Endothelial cell of umbilical vein (primary cell): ENCODE measurements around the gene IPO11. TPM values are rescaled to one million over a fixed set of nuclear protein-coding genes. Genes with fewer than 3 reads are reported as not detected.

Experiments
- BruUV-seq: library from RNA; stranded (reverse); fragments of 400-500 nt; replicated peaks from 2 replicates; lab custom pipeline; 2021; lab: Mats Ljungman, UMichigan
- CTCF ChIA-PET: fragments of 300-600, 350-600 bp; sonication (Branson Sonifier 250); formaldehyde crosslinking; loops from one replicate; lab custom pipeline; 2021; ENCODE audit warnings: antibody characterized with exemption, inconsistent platforms; lab: Charles Lee
- POLR2A ChIA-PET: fragments of 300-600, 350-600 bp; sonication (Branson Sonifier 250); formaldehyde crosslinking; loops from one replicate; lab custom pipeline; 2021; ENCODE audit warnings: antibody characterized with exemption, inconsistent platforms; lab: Charles Lee
- DNase-seq: peaks from one replicate; pipeline ENCODE4 v3.0.0-alpha.2; 2011; ENCODE audit warnings: low read depth, low spot score
- FAIRE-seq: peaks from 2 replicates; lab custom pipeline; 2011; peaks lifted over from hg19 to GRCh38; lab: Jason Lieb, UNC
- H2AFZ ChIP-seq: 2 replicates; pipeline ENCODE4 v1.6.0; 2012; ENCODE audit warnings: low read depth, low read length, control low read depth, inconsistent platforms
- H3K27ac ChIP-seq: 2 replicates; pipeline ENCODE4 v1.5.1; 2011; ENCODE audit warnings: low read depth, mild to moderate bottlenecking, control low read depth, low read length, moderate library complexity; ENCODE audit not compliant: insufficient read depth
- H3K27me3 ChIP-seq, 2 experiments: 2 replicates each; pipeline versions ENCODE4 v1.6.0 to v1.6.1; 2011; ENCODE audit warnings: low read length in 2 of 2, mixed read lengths in 1 of 2; ENCODE audit not compliant: control insufficient read depth in 2 of 2, insufficient read depth in 2 of 2
- H3K36me3 ChIP-seq, 2 experiments: 2 replicates in 1 of 2; 3 replicates in 1 of 2; pipeline ENCODE4 v1.5.1; 2011; ENCODE audit warnings: low read length in 2 of 2, mild to moderate bottlenecking in 1 of 2, moderate library complexity in 1 of 2; ENCODE audit not compliant: control insufficient read depth in 2 of 2, insufficient read depth in 2 of 2; ENCODE audit errors: extremely low read depth in 1 of 2
- H3K4me1 ChIP-seq: 3 replicates; pipeline ENCODE4 v1.5.1; 2011; ENCODE audit warnings: mild to moderate bottlenecking, low read length; ENCODE audit not compliant: control insufficient read depth, insufficient read depth; ENCODE audit errors: extremely low read depth
- H3K4me2 ChIP-seq: 2 replicates; pipeline ENCODE4 v1.6.1; 2011; ENCODE audit warnings: low read length, control low read depth, mixed read lengths; ENCODE audit not compliant: insufficient read depth
- H3K4me3 ChIP-seq, 3 experiments: fragments of 200-600 bp in 1 of 3; sonication (generic), shearing (Covaris generic) in 1 of 3; replicated peaks in 1 of 3; 2 replicates each; pipeline ENCODE4 v1.5.1; 2011 to 2016; ENCODE audit warnings: control low read depth in 3 of 3, low read length in 3 of 3, mild to moderate bottlenecking in 2 of 3, inconsistent platforms in 1 of 3, low read depth in 1 of 3, moderate library complexity in 1 of 3; ENCODE audit not compliant: insufficient read depth in 1 of 3
- H3K79me2 ChIP-seq: 2 replicates; pipeline ENCODE4 v1.6.0; 2012; ENCODE audit warnings: low read length, inconsistent platforms; ENCODE audit not compliant: control insufficient read depth, insufficient read depth
- H3K9ac ChIP-seq: replicated peaks from 2 replicates; pipeline ENCODE3; 2011; ENCODE audit warnings: low read length, control low read depth; ENCODE audit not compliant: insufficient read depth; ENCODE audit errors: extremely low read depth
- H3K9me1 ChIP-seq: replicated peaks from 3 replicates; pipeline ENCODE4 v1.6.0; 2011; ENCODE audit warnings: mild to moderate bottlenecking, low read length; ENCODE audit not compliant: control insufficient read depth, insufficient read depth; ENCODE audit errors: extremely low read depth
- H3K9me3 ChIP-seq: replicated peaks from 2 replicates; pipeline ENCODE4 v1.5.1; 2012; ENCODE audit warnings: low read length, inconsistent platforms; ENCODE audit not compliant: control insufficient read depth, insufficient read depth
- H4K20me1 ChIP-seq: replicated peaks from 2 replicates; pipeline ENCODE3; 2011; ENCODE audit warnings: mild to moderate bottlenecking, low read length; ENCODE audit not compliant: control insufficient read depth, insufficient read depth; ENCODE audit errors: extremely low read depth
- CTCF ChIP-seq, 2 donors: IDR thresholded peaks; 1 replicate in 1 of 2; 2 replicates in 1 of 2; pipeline ENCODE4 v1.5.1; 2011; ENCODE audit warnings: low read length in 2 of 2, mild to moderate bottlenecking in 2 of 2, moderate library complexity in 2 of 2, control low read depth in 1 of 2, inconsistent platforms in 1 of 2, low read depth in 1 of 2; ENCODE audit not compliant: insufficient read depth in 1 of 2; ENCODE audit errors: extremely low read depth in 1 of 2
- EZH2 ChIP-seq: IDR thresholded peaks from 2 replicates; pipeline ENCODE4 v1.6.1; 2012; ENCODE audit warnings: borderline replicate concordance, low read depth, mild to moderate bottlenecking, moderate library complexity, low read length, inconsistent platforms; ENCODE audit not compliant: severe bottlenecking
- FOS ChIP-seq: IDR thresholded peaks from 2 replicates; pipeline ENCODE4 v1.6.1; 2011; ENCODE audit warnings: mild to moderate bottlenecking, low read length, moderate library complexity, borderline replicate concordance; ENCODE audit not compliant: insufficient read depth
- GATA2 ChIP-seq: IDR thresholded peaks from 2 replicates; pipeline ENCODE4 v1.7.0; 2011; ENCODE audit warnings: low read depth, mild to moderate bottlenecking, moderate library complexity, mixed read lengths, low read length; ENCODE audit not compliant: insufficient read length, insufficient read depth
- JUN ChIP-seq: IDR thresholded peaks from 2 replicates; pipeline ENCODE4 v1.6.1; 2011; ENCODE audit warnings: borderline replicate concordance, low read depth; ENCODE audit not compliant: insufficient read length, insufficient read depth
- MYC ChIP-seq: IDR thresholded peaks from one replicate; pipeline ENCODE4 v1.6.1; 2011; ENCODE audit warnings: mild to moderate bottlenecking, low read depth, low read length
- POLR2A ChIP-seq: IDR thresholded peaks from 2 replicates; pipeline ENCODE4 v1.6.1; 2012; ENCODE audit warnings: low read depth, mild to moderate bottlenecking, control low read depth, low read length
- POLR2AphosphoS5 ChIP-seq: IDR thresholded peaks from 2 replicates; pipeline ENCODE4 v1.6.1; 2012; ENCODE audit warnings: low read depth, mild to moderate bottlenecking, control low read depth, low read length, moderate library complexity; ENCODE audit not compliant: insufficient read depth
- dilution Hi-C: fragments of 300-500 bp; cut with MboI; formaldehyde crosslinking; loops from one replicate; pipeline ENCODE4 v1.15.0; 2019; ENCODE audit warnings: low sequenced_read_pairs; ENCODE audit not compliant: extremely low pct_ligation_motif_present
- intact Hi-C: fragments of 100-400 bp; cut with micrococcal nuclease; formaldehyde crosslinking; loops from one replicate; pipeline ENCODE4 v1.10.0; 2022
- polyA plus RNA-seq, 4 experiments: library from polyadenylated mRNA; depleted of rRNA in 3 of 4; stranded (reverse) in 3 of 4; unstranded in 1 of 4; fragments of >200 nt; gene quantifications; 2 replicates each; pipeline versions ENCODE4 v1.2.1 to v1.2.3, GENCODE V29; 2011 to 2012; ENCODE audit warnings: missing spikeins in 1 of 4
- total RNA-seq: library from RNA; stranded (reverse); gene quantifications from 2 replicates; pipeline ENCODE4 v1.2.3, GENCODE V29; 2021
- TF ChIP-seq, protein P1 (sequence below): IDR thresholded peaks from 2 replicates; pipeline ENCODE4 v1.6.1; 2011; ENCODE audit not compliant: insufficient read depth, insufficient read length

IPO11 gene
- total and polyA plus RNA-seq, 2 donors (not counting 3 experiments of a cell fraction or from before 2014, with no cell fraction given), result 38.5 to 80.9 TPM

DNA sequence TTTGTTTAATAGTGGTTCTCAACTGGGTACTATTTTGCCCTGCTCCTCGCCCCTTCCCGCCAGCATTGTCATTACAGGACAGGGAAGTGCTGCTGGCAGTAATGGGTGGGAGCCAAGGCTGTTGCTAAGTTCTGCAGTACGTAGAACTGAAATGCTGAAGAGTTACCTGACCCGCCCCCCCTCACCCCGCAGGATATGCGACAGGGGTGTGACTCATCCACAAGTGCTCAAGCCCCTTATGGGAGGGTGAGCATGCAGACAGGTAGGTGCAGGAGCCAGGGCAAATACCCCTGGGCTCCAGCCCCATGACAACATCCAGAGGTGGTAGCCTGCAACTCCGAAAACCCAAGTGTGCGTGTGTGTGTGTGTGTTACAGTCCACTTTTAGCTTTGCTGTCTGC is 201.8 kb downstream of the IPO11 start:
- ChIA-PET POLR2A (no interaction called here), CTCF (no interaction called here)
- no peak overlapping the region for H3K4me3 ChIP-seq
- intact Hi-C loops, result no loop called here
- no peak overlapping the region for H3K4me2 ChIP-seq
- no peak overlapping the region for H3K9ac ChIP-seq
- H3K9me1 ChIP-seq, result no peaks in the 10 kb centered on the region
- no peaks in the 10 kb centered on the region for H3K27me3 ChIP-seq
- FAIRE-seq (no peak), DNase-seq (no peak)
- H3K79me2 ChIP-seq, result peaks cover 7% of the 10 kb centered on the region
- H3K36me3 ChIP-seq, result peaks cover 4 to 12% of the 10 kb centered on the region in 2 experiments
- TF ChIP-seq GATA2 (no peak), MYC (no peak), EZH2 (no peak), JUN (no peak), FOS (no peak), POLR2A (no peak), CTCF (IDR thresholded peaks at IDR 0.05; ENCODE audit: extremely low read depth in 1 of 2, insufficient read depth in 1 of 2, low read depth in 1 of 2, low read length in 2 of 2) (no peak), POLR2AphosphoS5 (no peak)
- TF ChIP-seq, protein P1, sequence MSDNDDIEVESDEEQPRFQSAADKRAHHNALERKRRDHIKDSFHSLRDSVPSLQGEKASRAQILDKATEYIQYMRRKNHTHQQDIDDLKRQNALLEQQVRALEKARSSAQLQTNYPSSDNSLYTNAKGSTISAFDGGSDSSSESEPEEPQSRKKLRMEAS, result no peak
- H3K27ac ChIP-seq, result no peak overlapping the region
- dilution Hi-C loops, result no loop called here
- no peaks in the 10 kb centered on the region for H3K9me3 ChIP-seq
- no TSS peak for BruUV-seq
- no peaks in the 10 kb centered on the region for H4K20me1 ChIP-seq
- no peak overlapping the region for H2AFZ ChIP-seq
- H3K4me1 ChIP-seq, result no peaks in the 10 kb centered on the region
